ENCODE measurements around the gene VEGFA. TPM values are rescaled to one million over a fixed set of nuclear protein-coding genes. Genes with fewer than 3 reads are reported as not detected.

Gene VEGFA
- total RNA-seq, 1 donor from 2014 or later: 231 TPM

DNA sequence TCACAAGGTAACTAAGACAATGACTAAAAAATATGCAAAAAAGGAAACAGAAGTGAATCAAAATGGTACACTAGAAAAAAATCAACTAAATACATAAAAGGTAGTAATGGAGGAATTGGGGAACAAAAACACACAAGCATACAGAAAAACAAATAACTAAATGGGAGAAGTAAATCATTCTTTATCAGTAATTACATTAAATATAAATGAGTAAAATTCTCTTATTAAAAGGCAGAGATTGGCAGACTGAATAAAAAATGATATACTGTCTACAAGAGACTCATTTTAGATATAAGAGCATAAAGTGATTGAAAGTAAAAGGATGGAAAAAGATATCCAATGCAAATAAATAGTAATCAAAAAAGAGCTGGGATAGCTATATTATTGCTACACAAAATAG lies 39.4 kb upstream of the VEGFA start:
- DNase-seq (no peak), ATAC-seq (no peak)
- Histone ChIP-seq H3K27ac (no peak overlapping the region), H3K4me3 (no peak overlapping the region), H3K4me1 (peaks cover 2% of the 10 kb centered on the region), H3K9me3 (peaks cover 6% of the 10 kb centered on the region), H3K36me3 (no peaks in the 10 kb centered on the region), H3K27me3 (no peaks in the 10 kb centered on the region)
- TF ChIP-seq CTCF (IDR thresholded peaks at IDR 0.05): no peak
- intact Hi-C loops (cut with DNase I): no loop called here

DNA sequence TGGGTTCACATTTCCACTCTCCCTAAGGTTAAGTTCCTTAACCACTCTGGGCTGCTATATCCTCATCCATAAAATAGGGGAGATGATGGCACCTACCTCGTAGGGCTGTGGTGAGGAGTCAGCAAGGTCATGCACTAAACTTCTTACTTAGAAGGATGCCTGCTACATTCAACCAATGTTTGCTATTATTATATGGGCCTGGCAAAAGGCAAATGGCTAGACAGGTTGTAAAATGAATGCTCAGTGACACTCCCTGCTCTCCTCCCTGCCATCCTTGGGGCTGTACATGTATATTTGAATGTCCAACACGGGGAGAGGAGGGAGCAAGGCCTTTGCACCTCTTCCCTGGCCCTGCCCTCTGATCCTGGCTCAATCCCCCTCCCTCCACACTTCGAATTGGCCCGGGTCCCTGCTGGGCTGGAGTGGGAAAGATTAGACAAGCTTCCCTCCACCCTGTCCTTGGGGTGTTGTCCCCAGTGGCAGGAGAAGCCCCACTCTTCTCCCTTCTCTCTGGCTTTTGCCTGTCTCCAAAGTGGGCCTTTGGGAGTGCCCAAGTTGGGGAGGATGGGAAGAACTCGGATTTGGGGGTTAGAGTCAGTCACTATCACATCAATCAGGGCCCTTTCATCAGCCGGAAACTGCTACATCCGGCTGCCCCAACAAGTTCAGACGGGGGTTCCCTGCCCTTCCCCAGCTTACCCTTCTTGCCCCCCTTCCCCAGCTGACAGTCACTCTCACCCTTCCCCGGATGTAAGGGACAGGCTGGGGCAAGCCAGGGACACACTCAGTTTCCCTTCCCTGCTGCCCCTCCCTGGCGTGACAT lies 36.3 kb upstream of the VEGFA start:
- Histone ChIP-seq H3K9me3 (peaks cover 6% of the 10 kb centered on the region), H3K27ac (no peak overlapping the region), H3K27me3 (no peaks in the 10 kb centered on the region), H3K36me3 (no peaks in the 10 kb centered on the region), H3K4me1 (no peaks in the 10 kb centered on the region), H3K4me3 (no peak overlapping the region)
- DNase-seq (peak; percentile 49), ATAC-seq (no peak)
- TF ChIP-seq CTCF (IDR thresholded peaks at IDR 0.05): no peak
- intact Hi-C loops (cut with DNase I): no loop called here

DNA sequence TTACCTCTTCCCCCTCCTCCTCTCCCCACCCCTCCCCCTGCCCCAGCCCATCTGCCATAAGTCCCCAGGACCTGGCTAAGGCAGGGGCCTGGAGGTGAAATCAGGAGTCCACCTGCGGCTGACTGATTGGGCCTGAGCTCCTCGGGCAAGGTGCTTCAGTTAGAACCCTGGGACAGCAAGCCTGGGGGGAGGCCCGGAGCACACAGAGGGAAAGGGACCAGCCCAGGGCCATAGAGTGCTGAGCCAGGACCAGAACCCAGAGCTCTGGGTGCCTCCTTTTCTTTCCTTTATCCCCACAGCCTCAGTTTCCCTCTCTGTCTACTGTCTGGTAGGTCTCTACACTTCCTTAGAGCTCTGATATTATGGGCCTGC lies 35.7 kb upstream of the VEGFA start:
- no peak for DNase-seq
- TF ChIP-seq CTCF (IDR thresholded peaks at IDR 0.05): no peak
- H3K36me3 ChIP-seq: no peaks in the 10 kb centered on the region
- H3K4me3 ChIP-seq: no peak overlapping the region
- ATAC-seq: no peak
- intact Hi-C loops (cut with DNase I): no loop called here
- no peaks in the 10 kb centered on the region for H3K4me1 ChIP-seq
- no peaks in the 10 kb centered on the region for H3K27me3 ChIP-seq
- peaks cover 6% of the 10 kb centered on the region for H3K9me3 ChIP-seq
- H3K27ac ChIP-seq: no peak overlapping the region

DNA sequence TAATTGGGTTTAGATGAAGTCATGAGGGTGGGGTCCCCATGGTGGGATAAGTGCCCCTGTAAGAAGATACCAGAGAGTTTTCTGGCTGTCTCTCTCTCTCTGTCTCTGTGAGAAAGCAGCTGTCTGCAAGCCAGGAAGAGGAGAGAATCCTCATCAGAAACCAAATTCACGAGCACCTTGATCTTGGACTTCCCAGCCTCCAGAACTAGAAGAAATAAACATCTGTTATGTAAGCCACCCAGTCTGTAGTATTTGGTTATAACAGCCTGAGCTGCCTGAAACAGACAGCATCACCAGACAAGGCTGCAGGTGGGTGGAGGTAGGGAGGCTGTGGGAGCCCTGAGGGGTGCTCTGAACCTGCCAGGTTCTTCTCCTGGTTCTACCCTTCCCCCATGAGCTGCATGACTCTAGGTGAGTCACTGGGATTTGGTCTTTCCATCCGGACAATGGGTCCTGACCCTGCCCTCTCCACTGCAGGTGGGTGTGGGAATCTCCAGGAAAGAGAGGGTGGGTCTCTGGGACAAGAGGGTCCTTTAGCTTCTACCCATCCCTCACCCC lies 34.3 kb upstream of the VEGFA start:
- intact Hi-C loops (cut with DNase I): no loop called here
- H3K36me3 ChIP-seq: no peaks in the 10 kb centered on the region

GRCh38 chr6:43736211-43736786 lies 33.7 kb upstream of the VEGFA start:
- DNase-seq: peak; percentile 48
- H3K27ac ChIP-seq: no peak overlapping the region
- no peaks in the 10 kb centered on the region for H3K36me3 ChIP-seq
- no peaks in the 10 kb centered on the region for H3K9me3 ChIP-seq
- intact Hi-C loops (cut with DNase I): no loop called here
- no peak for ATAC-seq
- H3K4me1 ChIP-seq: no peaks in the 10 kb centered on the region
- H3K4me3 ChIP-seq: no peak overlapping the region
- no peak for TF ChIP-seq CTCF (IDR thresholded peaks at IDR 0.05)
- H3K27me3 ChIP-seq: no peaks in the 10 kb centered on the region

More for the DNA sequence above, 34.3 kb upstream of the VEGFA start:
- no peak overlapping the region for H3K27ac ChIP-seq
- no peaks in the 10 kb centered on the region for H3K27me3 ChIP-seq
- ATAC-seq (no peak), DNase-seq (peak; percentile 25)
- H3K9me3 ChIP-seq: peaks cover 2% of the 10 kb centered on the region
- no peak overlapping the region for H3K4me3 ChIP-seq
- no peak for TF ChIP-seq CTCF (IDR thresholded peaks at IDR 0.05)
- no peaks in the 10 kb centered on the region for H3K4me1 ChIP-seq

All from upper lobe of right lung (tissue), 1 donor.